ENCODE results near the gene ABI3BP.
A peak's percentile ranks its signal among the peaks of the same experiment; 100 is the strongest.

Gene ABI3BP

DNA sequence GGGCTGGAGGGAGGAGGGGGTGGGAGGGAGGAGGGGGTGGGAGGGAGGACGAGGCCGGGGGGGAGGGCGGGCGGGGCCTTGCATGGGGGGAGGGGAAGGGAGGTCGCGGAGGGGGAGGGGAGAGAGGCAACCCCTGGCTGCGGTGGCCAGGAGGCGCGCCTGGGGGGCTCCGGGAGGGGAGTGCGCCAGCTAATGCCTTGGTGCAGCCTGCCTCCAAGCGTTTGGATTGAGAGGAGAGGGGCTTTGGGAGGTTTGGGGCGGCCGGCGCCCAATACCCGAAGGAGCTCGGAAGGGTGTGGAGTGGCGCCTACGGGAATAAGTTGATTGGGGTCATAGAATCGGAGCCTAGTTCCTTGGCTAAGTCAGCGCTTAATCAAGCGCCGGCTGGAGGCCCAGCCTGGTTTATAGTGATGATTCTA is 283.4 kb downstream of the ABI3BP start:
- TF ChIP-seq, protein P1, sequence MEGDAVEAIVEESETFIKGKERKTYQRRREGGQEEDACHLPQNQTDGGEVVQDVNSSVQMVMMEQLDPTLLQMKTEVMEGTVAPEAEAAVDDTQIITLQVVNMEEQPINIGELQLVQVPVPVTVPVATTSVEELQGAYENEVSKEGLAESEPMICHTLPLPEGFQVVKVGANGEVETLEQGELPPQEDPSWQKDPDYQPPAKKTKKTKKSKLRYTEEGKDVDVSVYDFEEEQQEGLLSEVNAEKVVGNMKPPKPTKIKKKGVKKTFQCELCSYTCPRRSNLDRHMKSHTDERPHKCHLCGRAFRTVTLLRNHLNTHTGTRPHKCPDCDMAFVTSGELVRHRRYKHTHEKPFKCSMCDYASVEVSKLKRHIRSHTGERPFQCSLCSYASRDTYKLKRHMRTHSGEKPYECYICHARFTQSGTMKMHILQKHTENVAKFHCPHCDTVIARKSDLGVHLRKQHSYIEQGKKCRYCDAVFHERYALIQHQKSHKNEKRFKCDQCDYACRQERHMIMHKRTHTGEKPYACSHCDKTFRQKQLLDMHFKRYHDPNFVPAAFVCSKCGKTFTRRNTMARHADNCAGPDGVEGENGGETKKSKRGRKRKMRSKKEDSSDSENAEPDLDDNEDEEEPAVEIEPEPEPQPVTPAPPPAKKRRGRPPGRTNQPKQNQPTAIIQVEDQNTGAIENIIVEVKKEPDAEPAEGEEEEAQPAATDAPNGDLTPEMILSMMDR (IDR thresholded peaks at IDR 0.05; ENCODE audit: low read depth, low read length), result no peak; the same call in 1 of the 2 replicates
- DNase-seq (ENCODE audit: extremely low read depth, low read depth), result no peak

DNA sequence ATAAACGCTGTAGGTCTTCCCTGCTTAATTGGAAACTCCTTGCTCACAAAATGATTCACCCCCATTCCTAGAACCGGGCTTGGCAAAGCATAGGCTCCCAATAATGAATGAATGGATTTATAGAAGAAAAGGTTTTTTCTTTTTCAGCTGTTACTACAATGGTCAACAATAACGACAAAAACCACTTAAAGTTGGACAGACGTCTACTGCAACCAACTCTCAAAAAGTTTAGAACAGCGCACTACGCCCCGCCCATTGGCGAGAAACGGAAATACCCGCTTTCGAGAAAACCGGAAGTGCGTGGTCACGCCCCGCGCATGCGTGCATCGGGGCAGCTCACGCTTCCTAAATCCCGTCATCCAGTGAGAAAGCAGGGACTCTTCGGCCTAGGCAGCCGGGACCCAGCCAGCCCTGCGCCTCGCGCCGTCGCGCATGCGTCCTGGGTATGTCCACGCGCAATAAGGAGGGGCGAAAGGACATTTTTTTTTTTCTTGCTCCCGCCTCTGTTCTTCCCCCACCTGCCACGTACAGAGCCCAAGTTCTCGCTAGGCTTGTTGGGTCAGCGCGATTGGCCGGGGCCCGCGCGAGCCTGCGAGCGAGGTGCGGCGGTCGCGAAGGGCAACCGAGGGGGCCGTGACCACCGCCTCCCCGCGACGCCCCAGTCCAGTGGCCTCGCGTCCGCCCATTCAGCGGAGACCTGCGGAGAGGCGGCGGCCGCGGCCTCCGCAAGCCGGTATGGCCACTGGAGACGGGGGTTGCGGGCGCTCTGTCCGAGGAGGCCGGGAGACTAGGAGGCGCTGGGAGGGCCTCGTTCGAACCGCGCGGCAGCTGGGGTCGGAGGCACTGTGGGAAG is 284.0 kb downstream of the ABI3BP start, which contains the start of gene TFG:
TSS of gene TFG (plus strand) at position 506 of the 853 bp plus-strand sequence. CDS start 4,192 bp downstream, outside the sequence.
- DNase-seq (ENCODE audit: extremely low read depth, low read depth), result peak; percentile 99
- TF ChIP-seq, protein P1 (IDR thresholded peaks at IDR 0.05; ENCODE audit: low read depth, low read length), result no peak

DNA sequence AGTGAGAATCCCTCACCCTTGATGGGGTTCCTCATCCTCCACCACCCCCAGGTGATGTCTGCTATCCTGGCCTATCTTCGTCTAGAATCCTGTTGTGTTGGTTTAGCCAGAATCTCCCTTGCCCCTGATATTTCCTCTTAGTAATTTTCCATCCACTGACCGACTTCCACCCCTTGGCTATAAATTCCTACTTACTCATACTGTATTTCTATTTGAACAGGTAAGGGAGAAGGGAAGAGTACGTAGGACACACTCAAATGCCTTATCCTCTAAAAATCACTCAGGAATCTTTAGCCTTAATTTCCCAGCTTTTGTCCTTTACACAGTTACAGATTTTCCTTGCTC is 284.6 kb downstream of the ABI3BP start:
- TF ChIP-seq, protein P1 (IDR thresholded peaks at IDR 0.05; ENCODE audit: low read depth, low read length), result no peak

DNA sequence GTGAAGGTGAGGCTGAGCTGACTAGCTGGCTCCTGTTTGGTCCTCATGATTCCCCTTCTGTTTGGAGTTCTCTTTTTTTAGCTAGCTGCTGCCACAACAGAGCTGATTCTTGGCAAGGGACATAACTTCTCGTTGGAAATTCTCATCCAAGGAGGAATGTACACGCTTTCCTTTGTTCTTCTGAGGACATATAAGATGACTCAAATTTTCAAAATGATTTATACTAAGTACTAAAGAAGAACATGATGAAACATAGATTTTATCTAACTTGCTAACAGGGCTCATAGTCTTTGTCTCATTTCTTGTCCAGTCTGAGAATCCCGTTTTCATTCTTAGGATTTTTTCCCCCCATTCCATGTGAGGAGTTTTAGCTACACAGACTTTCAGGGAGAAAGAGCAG is 286.9 kb downstream of the ABI3BP start:
- TF ChIP-seq, protein P1 (IDR thresholded peaks at IDR 0.05; ENCODE audit: low read depth, low read length), result no peak
- DNase-seq (ENCODE audit: extremely low read depth, low read depth), result no peak

More for the DNA sequence above, 284.6 kb downstream of the ABI3BP start:
- DNase-seq (ENCODE audit: extremely low read depth, low read depth), result no peak

DNA sequence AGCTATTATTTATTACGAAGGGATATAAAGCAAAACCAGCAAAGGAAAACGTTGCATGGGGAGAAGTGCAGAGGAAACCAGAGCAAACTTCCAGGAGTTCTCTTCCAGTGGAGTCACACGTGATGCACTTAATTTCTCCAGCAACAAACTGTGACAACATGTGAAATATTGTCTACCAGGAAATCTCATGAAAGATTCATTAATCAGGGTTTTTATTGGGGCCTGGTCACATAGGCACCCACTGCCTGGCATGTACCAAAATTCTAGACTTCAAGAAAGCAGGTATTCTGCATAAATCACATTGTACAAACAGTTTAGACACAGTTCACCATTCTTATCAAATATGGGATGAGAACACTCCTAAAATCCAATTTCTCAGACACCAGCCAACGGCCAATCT is 289.4 kb downstream of the ABI3BP start:
- no peak for DNase-seq (ENCODE audit: extremely low read depth, low read depth)
- TF ChIP-seq, protein P1 (IDR thresholded peaks at IDR 0.05; ENCODE audit: low read depth, low read length), result no peak

DNA sequence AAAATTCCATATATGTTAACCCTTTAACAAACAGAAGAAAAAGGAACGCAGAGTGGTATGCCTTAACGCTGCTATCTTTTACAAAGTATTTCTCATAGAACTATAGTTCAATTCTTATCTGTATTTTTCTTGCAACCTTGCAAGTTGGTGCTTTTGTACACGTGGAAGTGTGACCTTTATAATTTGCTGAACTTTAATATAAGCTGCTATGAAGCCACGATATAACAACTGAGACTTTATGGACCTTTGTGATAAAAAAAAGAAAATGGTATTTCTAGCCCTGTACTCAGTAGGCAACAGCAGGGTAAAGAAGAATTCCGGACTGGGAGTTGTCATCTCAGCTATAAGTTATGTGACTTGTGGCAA is 290.3 kb downstream of the ABI3BP start:
- TF ChIP-seq, protein P1 (IDR thresholded peaks at IDR 0.05; ENCODE audit: low read depth, low read length), result no peak
- DNase-seq (ENCODE audit: extremely low read depth, low read depth), result no peak
